Ramos (cell line): ENCODE measurements around the gene XPNPEP1.

ENCODE experiments used
- in situ Hi-C: fragments of 300-500 bp; cut with MboI; formaldehyde crosslinking; loops from one replicate; pipeline ENCODE4 v1.14.3; 2022; ENCODE audit warnings: low sequenced_read_pairs; ENCODE audit not compliant: unreplicated experiment

The XPNPEP1 gene

DNA sequence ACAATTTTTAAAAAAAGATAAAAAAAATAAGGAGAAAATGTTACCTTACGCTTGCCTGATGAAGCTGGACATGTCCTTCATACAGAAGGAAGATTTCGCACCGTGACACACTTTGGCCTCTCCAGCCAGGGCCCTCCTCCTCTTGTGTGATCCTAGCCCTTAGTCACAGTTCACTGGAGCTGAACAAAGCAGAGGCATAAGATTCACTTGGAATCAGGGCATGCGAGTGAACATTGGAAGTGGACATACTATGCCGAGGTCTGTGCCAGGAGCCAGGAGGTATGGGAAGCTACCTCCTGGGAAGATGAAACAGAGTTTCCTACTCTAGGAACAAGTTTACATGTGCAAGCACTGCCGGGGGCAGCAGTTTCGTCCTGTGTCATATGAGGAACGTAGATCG, 91.5 kb downstream of the XPNPEP1 start:
- in situ Hi-C loops, result no loop called here

DNA sequence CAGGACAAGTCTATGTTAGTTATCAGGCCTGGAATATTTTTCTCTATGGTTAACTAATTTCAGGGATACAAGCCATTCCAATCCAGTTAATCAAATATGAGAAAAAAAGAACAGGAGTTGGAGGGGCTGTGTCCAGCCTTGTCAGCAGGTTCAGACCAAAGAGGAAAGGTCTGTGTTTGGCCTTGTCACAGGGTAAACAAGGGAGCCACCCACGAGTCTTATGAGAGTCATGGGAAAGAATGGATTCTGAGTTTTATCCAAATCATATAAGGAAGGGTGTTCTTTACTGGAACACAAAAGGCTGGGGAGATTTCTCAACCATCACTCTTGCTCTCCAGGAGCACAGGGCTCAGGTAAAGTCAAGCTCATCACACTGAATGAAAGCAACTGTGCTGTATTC, 99.1 kb downstream of the XPNPEP1 start:
- in situ Hi-C loops, result no loop called here

DNA sequence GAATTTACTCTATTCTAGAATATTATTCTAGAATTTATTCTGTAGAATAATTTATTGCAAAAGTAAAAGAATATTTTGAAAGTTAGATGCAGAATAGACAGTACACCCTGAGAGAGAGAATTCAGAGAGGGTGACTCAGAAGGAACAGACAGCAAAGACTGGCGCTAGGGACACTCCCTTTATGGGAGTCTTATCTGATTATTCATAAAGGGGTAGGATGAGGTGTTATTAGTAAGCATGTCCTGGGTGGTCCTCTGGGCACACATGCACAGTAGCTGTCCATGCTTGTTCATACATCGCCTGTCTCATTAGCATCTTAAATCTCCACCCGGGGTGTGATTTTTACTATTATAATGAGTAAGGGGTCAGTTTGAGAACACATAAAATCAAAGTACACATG, 100.1 kb downstream of the XPNPEP1 start:
- in situ Hi-C loops, result no loop called here

DNA sequence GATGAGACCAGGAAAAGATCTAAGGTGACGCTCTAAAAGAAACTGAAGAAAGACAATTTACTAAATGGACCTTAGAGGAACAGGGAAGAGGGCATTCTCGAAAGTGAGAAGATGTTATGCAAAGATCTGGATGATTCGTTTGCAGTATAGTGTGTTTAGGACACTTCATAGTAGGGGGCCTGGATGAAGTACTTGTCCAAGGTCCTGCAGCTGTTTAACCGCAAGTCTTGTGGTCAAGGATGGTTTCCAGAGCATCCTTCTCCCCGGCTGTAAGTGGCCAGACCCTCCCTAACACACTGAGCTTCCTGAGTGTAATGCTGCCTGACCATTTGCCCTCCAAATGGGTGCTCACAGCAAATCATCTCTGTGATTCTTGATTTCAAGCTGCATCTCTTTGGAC, 101.6 kb downstream of the XPNPEP1 start:
- in situ Hi-C loops, result no loop called here

DNA sequence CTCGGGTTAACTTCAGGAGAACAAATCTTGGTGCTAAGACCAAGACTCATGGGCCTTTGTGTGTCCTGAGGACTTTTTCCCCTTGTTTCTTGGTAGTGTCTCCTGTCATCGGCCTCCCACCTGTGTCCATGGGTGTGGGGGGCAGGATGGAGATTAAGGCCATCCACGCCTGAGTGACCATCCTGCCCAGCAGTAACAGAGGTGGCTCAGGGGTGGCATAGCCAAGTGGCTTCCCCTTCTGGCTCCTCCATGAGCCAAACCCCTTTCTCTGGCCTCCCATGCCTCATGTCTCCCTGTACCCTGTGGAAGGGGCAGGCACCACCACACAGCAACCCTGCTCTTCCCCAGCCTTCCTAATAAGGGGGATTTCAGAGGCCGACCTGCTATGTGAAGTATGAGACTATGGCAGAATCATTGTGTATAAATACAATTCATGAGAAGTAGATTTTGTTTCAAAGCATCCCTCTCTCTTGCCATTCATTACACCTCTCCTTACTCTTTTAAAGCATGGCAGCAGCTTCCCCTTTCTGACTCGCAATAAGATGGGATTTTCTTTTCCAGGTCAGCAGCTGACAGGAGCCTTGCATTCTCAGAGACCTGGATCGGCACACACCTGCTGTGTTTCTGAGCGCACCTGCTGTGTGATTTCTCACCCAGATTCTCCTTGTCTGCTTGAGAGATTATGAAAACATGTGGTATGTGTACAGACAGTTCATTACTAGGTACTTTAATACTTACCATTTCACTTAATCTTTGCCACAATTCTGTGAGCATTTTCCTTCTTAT, 102.5 kb downstream of the XPNPEP1 start:
- in situ Hi-C loops, result no loop called here

DNA sequence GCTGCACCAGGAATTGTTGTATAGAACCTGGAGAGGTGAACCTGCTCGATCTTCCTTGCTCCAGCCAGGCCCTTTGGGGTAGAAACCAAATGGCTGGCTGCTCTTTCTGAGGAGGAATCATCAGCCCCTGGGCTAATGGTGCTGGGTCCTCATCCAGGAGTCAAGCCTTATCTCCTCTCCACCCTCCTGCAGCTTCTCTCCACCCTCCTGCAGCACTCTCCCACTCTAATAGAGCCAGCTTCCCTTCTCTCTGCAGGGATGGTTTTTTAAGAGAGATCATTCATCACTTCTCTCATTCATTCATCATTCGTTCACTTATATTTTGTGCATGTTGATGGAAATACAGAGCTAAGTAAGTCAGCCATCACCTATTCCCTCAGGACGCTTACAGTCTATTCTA, 103.5 kb downstream of the XPNPEP1 start:
- in situ Hi-C loops, result no loop called here
